Stimulated activated CD4-positive, alpha-beta T cell treated with anti-CD3 and anti-CD28 coated beads, Interleukin-4, amount 100 ng/mL, for 48 hours (primary cell): ENCODE results near the gene SLC16A12.
"Not testable (repeated sequence)": the region's sequence is repeated elsewhere in the genome, so short reads cannot be mapped to it uniquely, and the experiment has no call there.

Source experiments
- DNase-seq, 2 donors: peaks; one replicate each; pipeline ENCODE4 v3.0.0-alpha.2; 2020; ENCODE audit warnings: low read depth in 2 of 2

Gene SLC16A12

DNA sequence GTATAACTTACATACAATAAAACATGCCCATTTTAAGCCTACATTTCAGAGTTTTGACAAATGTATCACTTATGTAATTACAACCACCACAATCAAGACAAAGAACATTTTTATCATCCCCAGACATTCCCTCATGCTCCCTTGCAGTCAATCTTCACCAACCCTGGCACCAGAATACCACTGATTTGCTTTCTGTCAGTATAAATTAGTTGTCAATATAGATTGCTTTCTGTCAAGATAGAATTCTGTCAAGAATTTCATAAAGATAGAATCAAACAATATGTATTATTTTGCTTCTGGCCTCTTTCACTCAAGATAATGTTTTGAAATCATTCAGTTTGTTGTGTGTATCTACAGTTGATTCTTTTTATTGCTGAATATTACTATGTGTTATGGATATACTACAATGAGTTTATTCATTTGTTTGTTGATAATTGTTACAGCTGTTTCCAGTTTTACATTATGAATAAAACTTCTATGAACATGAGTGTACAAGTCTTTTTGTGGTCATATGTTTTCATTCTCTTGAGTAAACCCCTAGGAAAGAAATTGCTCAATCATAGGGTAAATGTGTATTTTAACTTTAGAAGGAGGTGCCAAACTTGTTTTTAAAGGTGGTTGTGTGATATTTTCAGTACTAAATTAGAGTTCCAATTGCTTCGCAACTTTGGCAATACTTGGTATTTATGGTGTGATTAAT is 64.1 kb downstream of the SLC16A12 start:
- no peak for DNase-seq

GRCh38 chr10:89470628-89471027 is 64.8 kb downstream of the SLC16A12 start:
- DNase-seq, result no peak

GRCh38 chr10:89469517-89469916 is 65.9 kb downstream of the SLC16A12 start:
- no peak for DNase-seq

- no peak for DNase-seq
These were observed 67.0 kb downstream of the SLC16A12 start for GRCh38 chr10:89468191-89468965.

DNA sequence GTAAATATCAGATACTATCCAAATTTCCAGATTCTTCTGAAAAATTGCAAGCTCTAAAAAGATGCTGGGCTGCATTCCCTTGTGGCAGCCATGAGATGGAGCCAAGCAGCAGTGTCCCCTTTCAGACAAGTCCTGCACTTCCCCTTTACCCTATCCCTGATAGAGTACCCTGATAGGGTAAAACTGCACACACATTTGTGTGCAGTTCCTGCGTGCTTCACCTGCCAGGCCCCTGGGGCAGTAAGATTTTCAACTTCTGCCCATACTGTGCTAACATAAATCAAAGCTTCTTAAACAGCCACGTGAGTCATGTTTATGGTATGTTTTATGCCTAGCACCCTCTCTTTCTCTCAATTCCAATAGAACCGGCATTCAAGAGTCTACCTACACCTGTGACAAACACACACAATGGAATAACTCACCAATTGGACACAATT is 68.8 kb downstream of the SLC16A12 start:
- DNase-seq, result no peak

GRCh38 chr10:89465196-89465595 is 70.2 kb downstream of the SLC16A12 start:
- no peak for DNase-seq

- DNase-seq, result no peak
These were observed 71.4 kb downstream of the SLC16A12 start for GRCh38 chr10:89463846-89464537.

GRCh38 chr10:89458784-89459183 is 76.6 kb downstream of the SLC16A12 start:
- DNase-seq, result no peak

- DNase-seq, result no peak
These were observed 77.1 kb downstream of the SLC16A12 start for GRCh38 chr10:89458291-89458690.

- DNase-seq, result no peak
These were observed 80.6 kb downstream of the SLC16A12 start for GRCh38 chr10:89454561-89455347.

DNA sequence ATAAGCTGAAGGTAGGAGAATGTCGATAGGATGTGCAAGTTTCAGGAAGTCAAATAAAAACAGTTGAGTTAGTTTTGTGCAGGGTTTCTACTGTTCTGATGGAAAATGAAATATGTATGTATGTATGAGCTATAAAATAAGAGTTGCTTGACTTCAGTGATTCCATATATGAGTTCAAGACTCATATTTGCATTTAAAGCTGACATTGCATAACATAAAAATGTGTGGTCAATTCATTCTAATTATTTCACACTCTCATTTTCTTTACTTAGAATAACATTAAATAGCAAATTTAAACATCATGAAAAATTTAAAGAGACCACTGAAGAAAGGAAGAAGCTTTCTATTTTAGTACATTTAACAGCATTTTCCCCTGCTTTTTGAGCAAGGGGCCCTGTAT is 83.2 kb downstream of the SLC16A12 start:
- no peak for DNase-seq

GRCh38 chr10:89450901-89451300 is 84.5 kb downstream of the SLC16A12 start:
- no peak for DNase-seq

DNA sequence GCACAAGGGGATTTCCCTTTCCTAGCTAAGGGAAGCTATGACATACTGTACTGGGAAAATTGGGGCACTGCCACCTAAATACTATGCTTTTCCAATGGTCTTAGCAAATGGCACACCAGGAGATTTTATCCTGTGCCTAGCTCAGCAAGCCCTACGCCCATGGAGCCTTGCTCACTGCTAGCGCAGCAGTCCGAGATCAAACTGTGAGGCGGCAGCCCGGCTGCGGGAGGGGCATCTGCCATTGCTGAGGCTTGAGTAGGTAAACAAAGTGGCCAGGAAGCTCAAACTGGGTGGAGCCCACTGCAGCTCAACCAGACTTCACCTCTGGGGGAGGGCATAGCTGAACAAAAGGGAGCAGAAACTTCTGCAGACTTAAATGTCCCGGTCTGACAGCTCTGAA is 90.6 kb downstream of the SLC16A12 start:
- not testable (repeated sequence) for DNase-seq

GRCh38 chr10:89442289-89442688 is 93.1 kb downstream of the SLC16A12 start:
- DNase-seq, result no peak

DNA sequence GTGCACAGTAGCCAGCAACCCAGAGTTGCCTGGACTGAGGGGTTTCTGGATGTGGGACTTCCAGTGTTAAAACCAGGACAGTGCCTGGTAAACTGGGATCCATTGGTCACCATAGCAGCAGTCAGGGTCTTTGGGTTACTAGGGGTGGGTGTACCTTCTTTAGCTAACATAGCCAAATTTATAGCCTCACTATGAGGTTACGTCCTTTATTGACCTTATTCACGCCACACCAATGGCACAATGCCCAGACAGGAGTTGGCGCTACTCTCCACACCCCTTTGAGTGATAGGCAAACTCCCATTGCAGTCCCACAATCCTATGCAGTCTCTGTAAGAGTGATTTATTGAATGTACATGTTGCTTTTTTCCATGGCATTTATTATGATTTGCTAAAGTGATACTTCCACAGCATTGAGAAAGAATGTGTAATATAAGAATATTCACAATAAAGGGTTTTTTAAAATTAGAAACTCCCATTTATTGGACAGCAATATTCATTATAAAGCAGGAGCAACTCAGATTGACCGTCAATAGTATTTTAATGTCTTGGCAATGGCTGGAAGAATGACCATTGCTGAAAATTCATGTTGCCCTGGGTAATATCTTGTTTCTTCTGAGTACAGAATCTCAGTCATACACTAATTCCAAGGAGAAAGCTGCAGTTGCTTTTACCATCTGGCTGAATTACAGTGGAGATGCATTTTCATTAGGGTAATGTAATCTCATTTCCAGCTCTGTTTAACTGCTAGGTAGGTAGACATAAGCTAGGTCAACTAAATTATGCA is 95.0 kb downstream of the SLC16A12 start:
- no peak for DNase-seq

- no peak for DNase-seq
These were observed 96.9 kb downstream of the SLC16A12 start for GRCh38 chr10:89438525-89438924.

GRCh38 chr10:89431977-89432376 is 103.4 kb downstream of the SLC16A12 start:
- no peak for DNase-seq

- DNase-seq, result no peak
These were observed 106.5 kb downstream of the SLC16A12 start for GRCh38 chr10:89428877-89429276.

- DNase-seq, result no peak
These were observed 107.8 kb downstream of the SLC16A12 start for GRCh38 chr10:89427629-89428028.

DNA sequence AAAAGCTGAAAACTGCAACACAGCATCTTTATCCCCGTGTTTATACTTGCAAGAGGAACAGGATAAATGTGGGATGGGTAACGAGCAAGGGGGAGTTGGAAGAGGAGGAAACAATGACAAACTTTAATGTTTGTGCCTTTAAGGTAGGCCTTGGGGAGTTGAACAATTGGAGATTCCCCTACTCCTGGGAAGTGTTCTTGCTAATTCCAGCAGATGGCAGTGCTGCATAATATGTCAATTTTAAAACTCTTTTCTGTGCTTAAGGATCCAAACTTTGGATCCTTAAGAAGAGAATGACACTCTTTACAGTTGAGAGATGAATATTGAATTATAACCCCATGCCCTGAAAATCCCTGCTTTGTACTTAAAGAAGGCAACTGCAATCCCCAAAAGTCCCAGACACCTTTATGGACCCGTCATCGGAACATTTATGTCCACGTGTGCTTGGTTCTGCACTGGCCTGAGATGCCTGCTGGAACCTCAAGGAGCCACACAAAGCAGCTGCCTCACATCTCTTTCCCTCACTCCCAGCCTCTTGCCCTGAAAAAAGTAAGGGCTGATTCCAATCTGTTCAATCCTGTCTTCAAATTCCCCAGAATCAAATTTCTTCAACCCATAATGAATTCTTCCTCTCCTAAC is 109.0 kb downstream of the SLC16A12 start:
- DNase-seq, result no peak

DNA sequence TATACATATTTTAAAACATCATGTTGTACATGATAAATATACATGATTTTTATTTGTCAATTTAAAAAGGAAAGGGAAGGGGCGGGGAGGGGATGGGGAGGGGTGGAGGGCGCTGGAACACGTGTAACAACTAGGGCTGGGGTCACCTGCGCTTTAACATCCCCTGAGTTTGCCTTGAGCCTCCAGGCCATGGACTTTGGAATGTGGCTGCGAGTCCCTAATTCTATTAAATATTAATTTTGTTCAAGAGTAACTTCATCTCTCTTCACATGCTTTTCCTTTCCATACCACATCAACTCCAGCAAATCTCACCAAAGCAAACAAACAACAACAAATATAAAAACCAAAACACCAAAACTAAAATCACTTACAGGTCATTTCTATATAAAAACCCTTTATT is 110.4 kb downstream of the SLC16A12 start:
- DNase-seq, result no peak
